ENCODE results near the gene AKAP5.

DNA sequence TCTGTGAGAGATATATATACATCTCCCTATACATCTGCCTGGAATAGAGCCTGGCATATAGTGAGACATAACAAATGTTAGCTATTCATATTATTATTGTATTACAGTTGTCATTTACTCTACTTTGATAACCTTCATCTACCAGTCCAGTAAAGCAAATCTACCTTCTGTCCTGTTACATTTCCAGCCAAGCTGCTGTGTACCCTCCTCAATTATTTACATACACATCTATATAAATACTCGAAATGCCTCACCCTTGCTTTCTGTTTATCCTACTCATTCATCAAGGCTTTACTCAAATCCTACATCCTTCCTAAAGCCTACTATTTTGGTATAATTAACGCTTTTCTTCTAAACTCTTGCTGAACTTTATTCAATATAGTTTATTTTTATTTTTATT, 48.0 kb downstream of the AKAP5 start:
- TF ChIP-seq, protein P1, sequence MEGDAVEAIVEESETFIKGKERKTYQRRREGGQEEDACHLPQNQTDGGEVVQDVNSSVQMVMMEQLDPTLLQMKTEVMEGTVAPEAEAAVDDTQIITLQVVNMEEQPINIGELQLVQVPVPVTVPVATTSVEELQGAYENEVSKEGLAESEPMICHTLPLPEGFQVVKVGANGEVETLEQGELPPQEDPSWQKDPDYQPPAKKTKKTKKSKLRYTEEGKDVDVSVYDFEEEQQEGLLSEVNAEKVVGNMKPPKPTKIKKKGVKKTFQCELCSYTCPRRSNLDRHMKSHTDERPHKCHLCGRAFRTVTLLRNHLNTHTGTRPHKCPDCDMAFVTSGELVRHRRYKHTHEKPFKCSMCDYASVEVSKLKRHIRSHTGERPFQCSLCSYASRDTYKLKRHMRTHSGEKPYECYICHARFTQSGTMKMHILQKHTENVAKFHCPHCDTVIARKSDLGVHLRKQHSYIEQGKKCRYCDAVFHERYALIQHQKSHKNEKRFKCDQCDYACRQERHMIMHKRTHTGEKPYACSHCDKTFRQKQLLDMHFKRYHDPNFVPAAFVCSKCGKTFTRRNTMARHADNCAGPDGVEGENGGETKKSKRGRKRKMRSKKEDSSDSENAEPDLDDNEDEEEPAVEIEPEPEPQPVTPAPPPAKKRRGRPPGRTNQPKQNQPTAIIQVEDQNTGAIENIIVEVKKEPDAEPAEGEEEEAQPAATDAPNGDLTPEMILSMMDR (IDR thresholded peaks at IDR 0.05), result no peak
- no peak for TF ChIP-seq POLR2A (IDR thresholded peaks at IDR 0.05)
- TF ChIP-seq POLR2AphosphoS5 (IDR thresholded peaks at IDR 0.05), result no peak
